K562 (cell line): Measurements from ENCODE around the gene DBNL. TPM values are rescaled to one million over a fixed set of nuclear protein-coding genes. Genes with fewer than 3 reads are reported as not detected.

Experiments used
- ATF7 ChIP-seq: fragments of 450-650 bp; IDR thresholded peaks from 2 replicates; pipeline ENCODE4 v1.7.1; 2014; ENCODE audit warnings: mild to moderate bottlenecking, moderate library complexity
- E2F8 ChIP-seq: fragments of 450-650 bp; IDR thresholded peaks from 2 replicates; pipeline ENCODE4 v1.7.1; 2018; ENCODE audit warnings: mild to moderate bottlenecking, low read depth; ENCODE audit not compliant: partially characterized antibody
- ELF2 ChIP-seq: fragments of 250-450 bp; sonication (Bioruptor Pico); IDR thresholded peaks from 2 replicates; pipeline ENCODE4 v1.5.0; 2021; ENCODE audit warnings: mild to moderate bottlenecking
- FIP1L1 ChIP-seq: fragments of 200-400 bp; formaldehyde crosslinking; IDR thresholded peaks from 2 replicates; pipeline ENCODE4 v1.6.1; 2018; ENCODE audit warnings: mild to moderate bottlenecking, low read depth, low read length; ENCODE audit not compliant: poor library complexity, severe bottlenecking
- HIVEP1 ChIP-seq: fragments of 250-450 bp; sonication (Bioruptor Pico); IDR thresholded peaks from 2 replicates; pipeline ENCODE4 v1.4.0; 2020; ENCODE audit warnings: mild to moderate bottlenecking
- HMGN3 ChIP-seq: IDR thresholded peaks from 2 replicates; pipeline ENCODE4 v1.6.1; 2011; ENCODE audit warnings: borderline replicate concordance, low read depth, mild to moderate bottlenecking, mixed read lengths, low read length; ENCODE audit not compliant: insufficient read length; ENCODE audit errors: extremely low read depth
- MBD2 ChIP-seq: sonication (generic); IDR thresholded peaks from 2 replicates; pipeline ENCODE4 v1.6.1; 2016; ENCODE audit warnings: low read depth, borderline replicate concordance
- NRF1 ChIP-seq, 2 experiments: fragments of 450-650 bp; IDR thresholded peaks in 1 of 2; conservative IDR thresholded peaks in 1 of 2; 2 replicates each; pipeline ENCODE4 v1.6.1; 2014; ENCODE audit warnings: mild to moderate bottlenecking in 2 of 2
- RBM22 ChIP-seq: fragments of 200-400 bp; formaldehyde crosslinking; IDR thresholded peaks from 2 replicates; pipeline ENCODE4 v1.6.1; 2018; ENCODE audit warnings: low read length, low read depth; ENCODE audit not compliant: poor library complexity, severe bottlenecking
- SMAD4 ChIP-seq: fragments of 250-450 bp; sonication (Bioruptor Pico); conservative IDR thresholded peaks from 2 replicates; pipeline ENCODE4 v1.8.0; 2021; ENCODE audit warnings: inconsistent platforms, mild to moderate bottlenecking, moderate library complexity
- SNIP1 ChIP-seq: fragments of 450-650 bp; IDR thresholded peaks from 2 replicates; pipeline ENCODE4 v1.7.1; 2017; ENCODE audit warnings: low read depth, mild to moderate bottlenecking
- TAF1 ChIP-seq: IDR thresholded peaks from 2 replicates; pipeline ENCODE4 v1.6.1; 2011; ENCODE audit warnings: mild to moderate bottlenecking, low read length, moderate library complexity; ENCODE audit not compliant: insufficient read depth, control insufficient read depth, severe bottlenecking; ENCODE audit errors: extremely low read depth
- TRIM24 ChIP-seq, 2 experiments: fragments of 450-650 bp; IDR thresholded peaks; 2 replicates each; pipeline ENCODE4 v1.6.1; 2016
- ZBTB12 ChIP-seq: fragments of 250-450 bp; sonication (Bioruptor Pico); IDR thresholded peaks from 2 replicates; pipeline ENCODE4 v1.4.0; 2020
- polyA plus RNA-seq, 8 experiments: library from polyadenylated mRNA; depleted of rRNA in 4 of 8; stranded (reverse) in 5 of 8; unstranded in 3 of 8; fragments of >200 nt; fragmentation: Nextera tagmentation in 2 of 8; fragmentation: Illumina TruSeq in 1 of 8; extraction: Ambion mirVana in 2 of 8; extraction: Trizol in 1 of 8; gene quantifications; 2 replicates each; pipeline versions ENCODE4 v1.2.1 to v1.2.3, GENCODE V29; 2011 to 2014; ENCODE audit warnings: inconsistent platforms in 1 of 8, missing spikeins in 1 of 8
- total RNA-seq, 7 experiments: library from RNA; depleted of rRNA in 6 of 7; stranded (reverse); fragments of >200 nt in 6 of 7; fragmentation: Illumina TruSeq in 2 of 7; extraction: Trizol in 2 of 7; gene quantifications; 2 replicates each; pipeline versions ENCODE4 v1.2.1 to v1.2.3, GENCODE V29; 2011 to 2021; ENCODE audit warnings: low replicate concordance in 1 of 7
- TF ChIP-seq, protein P1 (sequence below), 2 experiments: IDR thresholded peaks; 2 replicates each; pipeline ENCODE4 v1.6.1; 2011; ENCODE audit warnings: borderline replicate concordance in 1 of 2, control low read depth in 1 of 2, low read depth in 1 of 2, low read length in 1 of 2, mild to moderate bottlenecking in 1 of 2, mixed read lengths in 1 of 2, moderate library complexity in 1 of 2; ENCODE audit not compliant: insufficient read depth in 1 of 2, insufficient read length in 1 of 2, poor library complexity in 1 of 2, severe bottlenecking in 1 of 2; ENCODE audit errors: extremely low read depth in 1 of 2
- TF ChIP-seq, protein P2 (sequence below): sonication (generic); formaldehyde crosslinking; IDR thresholded peaks from 2 replicates; pipeline ENCODE4 v1.8.0; 2023; ENCODE audit warnings: mild to moderate bottlenecking, missing genetic modification reagents

Gene DBNL
- total and polyA plus RNA-seq, 9 of the 15 experiments (the other 6 are each of a cell fraction or from before 2014, with no cell fraction given), result 1.9 to 65.1 (median 38.9) TPM

GRCh38 chr7:44018857-44019807, 25.4 kb upstream of the DBNL start (continued):
- TF ChIP-seq HIVEP1 (0 out of 2 replicates have a peak, but pooled peaks have one; percentile 49), FIP1L1 (peak; percentile 52), NRF1 (conservative IDR thresholded peaks at IDR 0.05 in 1 of 2, IDR thresholded peaks at IDR 0.05 in 1 of 2) (peak; percentile 97), SMAD4 (peak; percentile 80; the same call in 1 of the 2 replicates), ELF2 (CRISPR knock-in tag) (peak; percentile 88), ATF7 (peak; percentile 74; the same call in 1 of the 2 replicates), MBD2 (peak; percentile 63; the same call in 1 of the 2 replicates), ZBTB12 (peak; percentile 13; the same call in 1 of the 2 replicates), RBM22 (peak; percentile 32), TAF1 (peak; percentile 87), TRIM24 (IDR thresholded peaks at IDR 0.05) (peak; percentile 16 to 20; a peak in 1 of 4 replicates), SNIP1 (peak; percentile 52; the same call in 1 of the 2 replicates), HMGN3 (peak; percentile 45), E2F8 (peak; percentile 80)
- TF ChIP-seq, protein P1, sequence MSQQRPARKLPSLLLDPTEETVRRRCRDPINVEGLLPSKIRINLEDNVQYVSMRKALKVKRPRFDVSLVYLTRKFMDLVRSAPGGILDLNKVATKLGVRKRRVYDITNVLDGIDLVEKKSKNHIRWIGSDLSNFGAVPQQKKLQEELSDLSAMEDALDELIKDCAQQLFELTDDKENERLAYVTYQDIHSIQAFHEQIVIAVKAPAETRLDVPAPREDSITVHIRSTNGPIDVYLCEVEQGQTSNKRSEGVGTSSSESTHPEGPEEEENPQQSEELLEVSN (IDR thresholded peaks at IDR 0.05; ENCODE audit: borderline replicate concordance in 1 of 2, extremely low read depth in 1 of 2, insufficient read depth in 1 of 2, insufficient read length in 1 of 2, low read depth in 1 of 2, low read length in 1 of 2, poor library complexity in 1 of 2, severe bottlenecking in 1 of 2), result peak in 1 of 2 experiments; percentile 58
- TF ChIP-seq, protein P2, sequence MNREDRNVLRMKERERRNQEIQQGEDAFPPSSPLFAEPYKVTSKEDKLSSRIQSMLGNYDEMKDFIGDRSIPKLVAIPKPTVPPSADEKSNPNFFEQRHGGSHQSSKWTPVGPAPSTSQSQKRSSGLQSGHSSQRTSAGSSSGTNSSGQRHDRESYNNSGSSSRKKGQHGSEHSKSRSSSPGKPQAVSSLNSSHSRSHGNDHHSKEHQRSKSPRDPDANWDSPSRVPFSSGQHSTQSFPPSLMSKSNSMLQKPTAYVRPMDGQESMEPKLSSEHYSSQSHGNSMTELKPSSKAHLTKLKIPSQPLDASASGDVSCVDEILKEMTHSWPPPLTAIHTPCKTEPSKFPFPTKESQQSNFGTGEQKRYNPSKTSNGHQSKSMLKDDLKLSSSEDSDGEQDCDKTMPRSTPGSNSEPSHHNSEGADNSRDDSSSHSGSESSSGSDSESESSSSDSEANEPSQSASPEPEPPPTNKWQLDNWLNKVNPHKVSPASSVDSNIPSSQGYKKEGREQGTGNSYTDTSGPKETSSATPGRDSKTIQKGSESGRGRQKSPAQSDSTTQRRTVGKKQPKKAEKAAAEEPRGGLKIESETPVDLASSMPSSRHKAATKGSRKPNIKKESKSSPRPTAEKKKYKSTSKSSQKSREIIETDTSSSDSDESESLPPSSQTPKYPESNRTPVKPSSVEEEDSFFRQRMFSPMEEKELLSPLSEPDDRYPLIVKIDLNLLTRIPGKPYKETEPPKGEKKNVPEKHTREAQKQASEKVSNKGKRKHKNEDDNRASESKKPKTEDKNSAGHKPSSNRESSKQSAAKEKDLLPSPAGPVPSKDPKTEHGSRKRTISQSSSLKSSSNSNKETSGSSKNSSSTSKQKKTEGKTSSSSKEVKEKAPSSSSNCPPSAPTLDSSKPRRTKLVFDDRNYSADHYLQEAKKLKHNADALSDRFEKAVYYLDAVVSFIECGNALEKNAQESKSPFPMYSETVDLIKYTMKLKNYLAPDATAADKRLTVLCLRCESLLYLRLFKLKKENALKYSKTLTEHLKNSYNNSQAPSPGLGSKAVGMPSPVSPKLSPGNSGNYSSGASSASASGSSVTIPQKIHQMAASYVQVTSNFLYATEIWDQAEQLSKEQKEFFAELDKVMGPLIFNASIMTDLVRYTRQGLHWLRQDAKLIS (CRISPR knock-in tag), result peak; percentile 60; the same call in 1 of the 2 replicates
